Neutrophil (primary cell): Measurements from ENCODE around the gene AMBRA1.

ENCODE experiments used
- H3K27ac ChIP-seq: fragments of 200-600 bp; sonication (generic); 2 replicates; pipeline ENCODE4 v1.5.1; 2016; ENCODE audit warnings: mild to moderate bottlenecking, moderate library complexity
- H3K27me3 ChIP-seq: fragments of 200-600 bp; sonication (generic); 2 replicates; pipeline ENCODE4 v1.6.0; 2016; ENCODE audit warnings: mild to moderate bottlenecking
- H3K36me3 ChIP-seq: fragments of 200-600 bp; sonication (generic); 2 replicates; pipeline ENCODE4 v1.5.1; 2017
- H3K4me1 ChIP-seq, 2 experiments: fragments of 200-600 bp in 1 of 2; sonication (generic) in 1 of 2; 1 replicate in 1 of 2; 2 replicates in 1 of 2; pipeline versions ENCODE4 v1.5.1 to v1.6.1; 2013 to 2016; ENCODE audit warnings: low read depth in 1 of 2, low read length in 1 of 2, mild to moderate bottlenecking in 1 of 2, moderate library complexity in 1 of 2; ENCODE audit not compliant: control insufficient read depth in 1 of 2, insufficient read depth in 1 of 2
- H3K4me3 ChIP-seq, 2 experiments: fragments of 200-600 bp in 1 of 2; sonication (generic) in 1 of 2; 1 replicate in 1 of 2; 2 replicates in 1 of 2; pipeline ENCODE4 v1.5.1; 2013 to 2016; ENCODE audit warnings: low read depth in 1 of 2, low read length in 1 of 2, mild to moderate bottlenecking in 1 of 2, moderate library complexity in 1 of 2
- H3K9me3 ChIP-seq: fragments of 200-600 bp; sonication (generic); 2 replicates; pipeline ENCODE4 v1.5.1; 2016
- TF ChIP-seq, protein P1 (sequence below): fragments of 200-600 bp; sonication (generic); IDR thresholded peaks from 2 replicates; pipeline ENCODE4 v1.5.1; 2016; ENCODE audit warnings: antibody characterized with exemption

AMBRA1 gene

DNA sequence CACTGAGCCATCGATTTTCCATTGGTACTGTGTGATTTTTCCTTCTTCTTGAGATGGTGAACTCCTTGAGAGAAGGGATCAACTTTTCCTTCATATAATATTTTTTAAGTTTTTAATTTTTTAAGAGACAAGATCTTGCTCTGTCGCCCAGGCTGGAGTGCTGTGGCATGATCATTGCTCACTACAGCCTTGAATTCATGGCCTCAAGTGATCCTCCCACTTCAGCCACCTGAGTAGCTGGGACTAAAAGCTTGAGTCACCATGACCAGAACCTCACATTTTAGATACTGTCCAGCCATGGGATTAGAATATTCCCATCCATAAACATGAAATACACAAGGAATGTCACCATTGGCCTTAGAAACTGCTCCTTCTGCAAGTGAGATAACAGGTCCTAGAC, 135.3 kb downstream of the AMBRA1 start:
- no peak overlapping the region for H3K4me3 ChIP-seq
- no peak overlapping the region for H3K27ac ChIP-seq
- TF ChIP-seq, protein P1, sequence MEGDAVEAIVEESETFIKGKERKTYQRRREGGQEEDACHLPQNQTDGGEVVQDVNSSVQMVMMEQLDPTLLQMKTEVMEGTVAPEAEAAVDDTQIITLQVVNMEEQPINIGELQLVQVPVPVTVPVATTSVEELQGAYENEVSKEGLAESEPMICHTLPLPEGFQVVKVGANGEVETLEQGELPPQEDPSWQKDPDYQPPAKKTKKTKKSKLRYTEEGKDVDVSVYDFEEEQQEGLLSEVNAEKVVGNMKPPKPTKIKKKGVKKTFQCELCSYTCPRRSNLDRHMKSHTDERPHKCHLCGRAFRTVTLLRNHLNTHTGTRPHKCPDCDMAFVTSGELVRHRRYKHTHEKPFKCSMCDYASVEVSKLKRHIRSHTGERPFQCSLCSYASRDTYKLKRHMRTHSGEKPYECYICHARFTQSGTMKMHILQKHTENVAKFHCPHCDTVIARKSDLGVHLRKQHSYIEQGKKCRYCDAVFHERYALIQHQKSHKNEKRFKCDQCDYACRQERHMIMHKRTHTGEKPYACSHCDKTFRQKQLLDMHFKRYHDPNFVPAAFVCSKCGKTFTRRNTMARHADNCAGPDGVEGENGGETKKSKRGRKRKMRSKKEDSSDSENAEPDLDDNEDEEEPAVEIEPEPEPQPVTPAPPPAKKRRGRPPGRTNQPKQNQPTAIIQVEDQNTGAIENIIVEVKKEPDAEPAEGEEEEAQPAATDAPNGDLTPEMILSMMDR = no peak
- no peaks in the 10 kb centered on the region for H3K27me3 ChIP-seq
- no peaks in the 10 kb centered on the region for H3K9me3 ChIP-seq
- H3K4me1 ChIP-seq = peaks cover 32 to 35% of the 10 kb centered on the region in 2 experiments
- no peaks in the 10 kb centered on the region for H3K36me3 ChIP-seq

DNA sequence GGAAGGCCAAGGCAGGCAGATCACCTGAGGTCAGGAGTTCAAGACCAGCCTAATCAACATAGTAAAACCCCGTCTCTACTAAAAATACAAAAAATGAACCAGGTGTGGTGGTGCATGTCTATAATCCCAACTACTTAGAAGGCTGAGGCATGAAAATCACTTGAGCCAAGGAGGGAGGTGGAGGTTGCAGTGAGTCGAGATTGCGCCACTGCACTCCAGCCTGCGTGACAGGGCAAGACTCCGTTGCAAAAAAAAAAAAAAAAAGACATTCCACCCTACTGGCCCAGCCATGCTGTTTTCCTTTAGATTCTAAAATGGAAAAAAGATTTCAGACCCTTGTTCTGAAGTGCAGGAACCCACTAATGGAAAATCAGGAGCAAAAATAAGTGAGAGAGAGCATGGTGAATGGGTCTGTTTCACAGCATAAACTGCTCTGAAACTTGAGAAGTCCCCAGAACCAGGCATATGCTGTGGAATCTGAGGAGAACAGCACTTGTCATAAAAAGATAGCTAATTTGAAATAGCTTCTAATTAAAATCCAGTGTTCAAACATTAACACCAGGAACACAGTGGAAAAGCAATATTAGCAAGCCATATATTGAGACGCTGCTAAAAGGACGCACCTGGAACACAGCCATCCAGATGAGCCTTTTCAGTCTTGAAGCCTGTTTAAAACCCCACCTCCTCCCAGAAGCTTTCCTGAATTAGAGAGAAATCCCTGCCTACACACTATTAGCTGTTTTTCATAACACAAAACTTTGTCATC, 136.0 kb downstream of the AMBRA1 start:
- no peak overlapping the region for H3K4me3 ChIP-seq
- TF ChIP-seq, protein P1 = no peak
- no peaks in the 10 kb centered on the region for H3K36me3 ChIP-seq
- H3K4me1 ChIP-seq = peaks cover 32 to 35% of the 10 kb centered on the region in 2 experiments
- H3K27ac ChIP-seq = peak overlapping the region; percentile 72
- no peaks in the 10 kb centered on the region for H3K27me3 ChIP-seq
- H3K9me3 ChIP-seq = no peaks in the 10 kb centered on the region

DNA sequence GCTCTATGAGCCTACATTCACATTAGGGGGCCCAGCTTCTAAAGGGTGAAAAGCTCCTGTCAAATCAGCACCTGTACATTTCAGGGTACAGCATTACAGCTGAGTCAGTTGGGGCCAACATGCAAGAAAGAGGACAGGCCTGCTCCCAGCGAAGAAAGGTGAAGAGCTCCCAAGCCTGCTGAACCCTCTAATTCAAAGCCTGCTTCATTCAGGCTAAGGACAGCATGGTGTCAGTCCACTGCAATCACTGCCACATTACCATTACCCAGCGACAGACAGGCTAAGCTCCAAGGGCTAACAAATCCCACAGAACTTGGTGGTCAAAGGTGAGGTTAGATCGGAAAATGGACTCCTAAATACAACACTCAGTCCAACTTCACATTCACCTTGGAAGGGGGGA, 136.8 kb downstream of the AMBRA1 start:
- no peaks in the 10 kb centered on the region for H3K27me3 ChIP-seq
- H3K27ac ChIP-seq = peak overlapping the region; percentile 72
- no peaks in the 10 kb centered on the region for H3K9me3 ChIP-seq
- H3K4me3 ChIP-seq = no peak overlapping the region
- TF ChIP-seq, protein P1 = no peak
- peaks cover 32 to 35% of the 10 kb centered on the region in 2 experiments for H3K4me1 ChIP-seq
- H3K36me3 ChIP-seq = no peaks in the 10 kb centered on the region

DNA sequence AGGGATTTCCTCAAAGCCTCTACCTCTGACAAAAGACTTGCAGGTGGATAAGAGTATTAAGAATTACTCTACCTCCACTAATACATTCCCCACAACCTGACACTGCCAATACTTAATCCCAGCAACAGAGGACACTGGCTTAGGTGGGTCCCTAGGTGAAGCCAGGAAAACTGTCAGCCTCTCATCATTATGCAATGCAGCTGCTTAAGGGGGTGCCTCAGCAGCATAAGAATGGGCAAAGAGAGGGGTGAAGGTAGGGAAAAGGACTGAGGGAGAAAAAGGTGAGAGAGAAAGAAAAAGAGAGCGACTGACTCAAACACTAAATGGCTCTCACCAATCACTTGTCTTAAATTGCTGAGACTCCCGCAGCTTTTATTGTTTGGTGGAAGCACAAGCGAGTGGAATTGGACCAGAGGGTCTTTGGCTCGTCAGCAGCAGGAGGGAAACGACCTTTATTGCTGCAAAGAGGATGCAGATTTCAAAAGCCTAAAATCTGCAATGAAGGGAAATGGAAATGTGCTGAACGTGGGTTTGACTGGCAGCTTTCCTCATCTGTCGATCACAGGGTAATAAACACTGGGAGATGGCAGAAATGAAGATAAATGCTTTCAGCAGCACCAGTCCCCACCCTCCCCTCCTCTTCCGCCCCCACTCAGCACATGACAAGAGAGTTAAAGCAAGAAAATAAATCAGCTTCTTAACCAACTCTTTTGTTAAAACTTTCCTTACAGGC, 137.4 kb downstream of the AMBRA1 start:
- H3K27ac ChIP-seq = peak overlapping the region; percentile 72
- H3K9me3 ChIP-seq = no peaks in the 10 kb centered on the region
- H3K4me1 ChIP-seq = peaks cover 32 to 35% of the 10 kb centered on the region in 2 experiments
- no peak overlapping the region for H3K4me3 ChIP-seq
- TF ChIP-seq, protein P1 = no peak
- H3K27me3 ChIP-seq = no peaks in the 10 kb centered on the region
- H3K36me3 ChIP-seq = no peaks in the 10 kb centered on the region

DNA sequence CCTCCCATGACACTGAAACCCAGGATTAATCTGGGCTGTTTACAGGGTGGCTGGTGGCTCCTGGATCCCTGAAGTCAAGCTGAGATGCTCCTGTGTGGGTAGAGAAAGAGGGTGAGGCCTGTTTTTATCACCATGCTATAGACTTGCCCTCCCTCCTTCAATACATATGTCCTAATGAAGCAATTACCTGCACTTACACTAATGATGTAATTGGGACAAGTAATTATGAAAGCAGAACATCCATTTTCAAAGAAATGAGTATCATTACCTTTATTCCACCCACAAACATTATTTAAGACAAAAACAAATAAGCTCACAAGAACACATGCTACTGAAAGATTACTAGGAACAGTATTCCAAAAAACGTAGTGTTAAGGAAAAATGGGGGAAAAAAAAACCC, 138.0 kb downstream of the AMBRA1 start:
- TF ChIP-seq, protein P1 = no peak
- H3K4me1 ChIP-seq = peaks cover 32 to 35% of the 10 kb centered on the region in 2 experiments
- H3K4me3 ChIP-seq = no peak overlapping the region
- H3K27ac ChIP-seq = peak overlapping the region; percentile 72
- no peaks in the 10 kb centered on the region for H3K27me3 ChIP-seq
- no peaks in the 10 kb centered on the region for H3K9me3 ChIP-seq
- no peaks in the 10 kb centered on the region for H3K36me3 ChIP-seq
